IPS-NIHi7 (cell line): ENCODE results near the gene ATN1.

ENCODE experiments used
- DNase-seq: peaks from one replicate; pipeline ENCODE4 v3.0.0; 2012; ENCODE audit warnings: mixed read lengths; ENCODE audit errors: extremely low spot score

ATN1 gene

DNA sequence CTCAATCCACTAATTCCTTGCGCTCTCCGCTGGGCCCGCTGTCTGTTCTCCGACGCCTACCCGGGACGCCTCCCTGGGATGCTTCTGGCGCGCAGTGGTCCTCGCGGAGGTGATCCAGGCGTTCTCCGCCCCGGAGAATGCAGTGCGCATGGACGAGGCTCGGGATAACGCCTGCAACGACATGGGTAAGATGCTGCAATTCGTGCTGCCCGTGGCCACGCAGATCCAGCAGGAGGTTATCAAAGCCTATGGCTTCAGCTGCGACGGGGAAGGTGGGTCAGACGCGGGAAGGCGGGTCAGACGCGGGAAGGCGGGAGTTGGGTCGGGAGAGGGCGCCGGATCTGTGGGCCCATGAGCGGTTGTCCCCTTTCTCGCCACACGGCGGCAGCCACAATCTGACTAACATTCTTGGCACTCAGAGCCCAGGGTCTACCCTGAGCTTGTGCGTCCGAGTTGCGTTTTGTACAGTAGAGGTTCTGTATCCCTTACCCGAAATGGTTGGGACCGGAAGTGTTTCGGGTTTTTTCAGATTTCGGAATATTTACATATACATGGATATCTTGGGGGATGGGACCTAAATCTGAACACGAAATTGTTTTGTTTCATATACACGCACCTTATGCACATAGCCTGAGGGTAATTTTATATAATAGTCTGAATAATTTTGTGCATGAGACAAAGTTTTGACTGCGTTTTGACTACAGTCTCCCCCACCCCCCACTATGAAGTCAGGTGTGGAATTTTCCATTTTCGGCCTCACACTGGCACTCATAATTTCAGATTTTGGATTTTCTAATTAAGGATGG, 16.8 kb downstream of the ATN1 start:
- peak; percentile 80 for DNase-seq

DNA sequence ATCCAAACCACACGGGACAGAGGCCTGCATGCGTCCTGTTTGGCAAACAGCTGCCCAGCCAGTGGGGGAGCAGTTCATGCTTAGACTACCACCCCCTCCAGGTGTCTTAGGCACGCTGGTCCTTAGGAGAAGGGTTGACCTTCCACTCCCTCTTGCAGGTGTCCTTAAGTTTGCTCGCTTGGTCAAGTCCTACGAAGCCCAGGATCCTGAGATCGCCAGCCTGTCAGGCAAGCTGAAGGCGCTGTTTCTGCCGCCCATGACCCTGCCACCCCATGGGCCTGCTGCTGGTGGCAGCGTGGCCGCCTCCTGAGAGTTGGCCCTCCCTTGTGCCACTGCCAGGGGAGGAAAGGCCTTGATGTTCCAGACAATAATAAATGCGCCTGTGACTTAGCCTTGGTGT, 17.9 kb downstream of the ATN1 start:
- no peak for DNase-seq

DNA sequence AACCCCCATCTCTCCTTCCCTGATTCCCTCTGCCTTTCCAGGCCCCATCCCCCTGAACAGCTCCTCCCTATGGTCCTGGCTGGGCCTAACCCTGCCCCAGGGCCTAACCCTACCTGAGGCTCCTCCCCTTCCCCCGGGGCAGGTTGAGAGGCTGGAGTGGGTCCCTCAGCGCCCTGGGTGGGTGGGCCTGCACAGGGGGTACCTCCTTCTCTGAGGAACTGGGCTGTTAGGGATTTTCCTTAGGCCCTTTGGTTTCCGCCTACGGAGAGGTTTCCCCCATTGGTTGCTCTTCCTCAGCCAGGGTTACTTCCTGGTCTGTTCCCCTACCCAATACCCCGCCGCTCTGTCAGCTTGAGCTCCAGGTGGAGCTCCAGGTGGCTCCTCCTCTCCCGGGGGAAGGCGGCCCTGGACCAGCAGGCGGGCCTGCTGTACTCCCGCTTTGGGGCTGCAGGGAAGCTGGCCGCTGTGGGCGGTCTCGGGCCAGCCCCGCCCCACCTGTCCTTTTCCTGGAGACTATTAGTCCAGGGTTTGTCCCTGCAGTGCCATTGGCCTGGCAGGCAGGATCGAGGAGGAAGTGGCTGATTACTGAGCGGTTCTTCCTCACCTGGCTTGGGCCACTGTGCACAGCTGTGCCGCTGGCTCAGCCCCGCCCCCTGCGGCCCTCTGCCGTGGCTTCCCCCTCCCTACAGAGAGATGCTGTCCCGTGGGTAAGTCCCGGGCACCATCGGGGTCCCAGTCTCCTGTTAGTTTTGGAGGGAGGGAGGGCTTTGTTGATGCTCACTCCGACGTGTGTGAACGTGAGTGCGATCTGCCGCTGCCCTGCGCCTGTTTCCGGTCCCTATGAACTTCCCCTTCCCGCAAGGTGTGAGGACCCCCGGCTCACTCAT, 18.5 kb downstream of the ATN1 start:
- DNase-seq: peak; percentile 94

DNA sequence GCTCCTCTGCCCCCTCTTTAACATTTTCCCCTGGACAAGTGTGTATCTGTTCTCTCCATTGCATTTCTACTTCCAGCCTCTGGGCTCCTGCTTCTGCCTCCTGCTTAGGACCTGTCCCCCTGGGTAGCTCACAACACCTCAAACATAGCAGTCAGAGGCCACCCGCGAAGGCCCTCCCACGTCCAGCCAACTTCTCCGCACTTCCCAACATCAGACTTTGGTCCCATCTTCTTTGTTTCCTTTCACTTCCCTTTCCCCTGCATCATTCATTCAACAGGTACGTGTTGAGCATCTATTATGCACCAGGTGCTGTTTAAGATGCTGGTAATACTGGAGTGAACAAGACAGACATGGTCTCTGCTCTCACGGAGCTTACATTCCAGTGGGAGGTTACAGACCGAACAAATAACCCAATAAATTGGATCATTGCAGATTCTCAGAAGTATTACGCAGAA, 19.2 kb downstream of the ATN1 start:
- DNase-seq: no peak

DNA sequence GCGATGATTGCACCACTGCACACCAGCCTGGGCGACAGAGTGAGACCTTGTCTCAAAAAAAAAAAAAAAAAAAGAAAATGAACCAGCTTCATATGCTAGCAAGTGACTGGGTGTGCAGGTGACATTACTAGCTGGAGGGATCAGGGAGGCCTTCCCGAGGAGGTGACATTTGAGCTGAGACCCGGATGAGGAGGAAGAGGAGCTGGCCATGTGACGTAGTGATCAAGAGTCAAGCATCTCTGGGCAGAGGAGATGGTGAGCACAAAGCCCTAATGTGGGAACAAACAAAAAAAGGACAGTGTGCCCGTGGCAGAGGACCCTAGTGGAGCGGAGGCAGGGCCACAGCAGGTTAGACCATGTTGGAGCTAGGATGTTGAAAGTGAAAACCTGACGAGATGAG, 19.9 kb downstream of the ATN1 start:
- no peak for DNase-seq

DNA sequence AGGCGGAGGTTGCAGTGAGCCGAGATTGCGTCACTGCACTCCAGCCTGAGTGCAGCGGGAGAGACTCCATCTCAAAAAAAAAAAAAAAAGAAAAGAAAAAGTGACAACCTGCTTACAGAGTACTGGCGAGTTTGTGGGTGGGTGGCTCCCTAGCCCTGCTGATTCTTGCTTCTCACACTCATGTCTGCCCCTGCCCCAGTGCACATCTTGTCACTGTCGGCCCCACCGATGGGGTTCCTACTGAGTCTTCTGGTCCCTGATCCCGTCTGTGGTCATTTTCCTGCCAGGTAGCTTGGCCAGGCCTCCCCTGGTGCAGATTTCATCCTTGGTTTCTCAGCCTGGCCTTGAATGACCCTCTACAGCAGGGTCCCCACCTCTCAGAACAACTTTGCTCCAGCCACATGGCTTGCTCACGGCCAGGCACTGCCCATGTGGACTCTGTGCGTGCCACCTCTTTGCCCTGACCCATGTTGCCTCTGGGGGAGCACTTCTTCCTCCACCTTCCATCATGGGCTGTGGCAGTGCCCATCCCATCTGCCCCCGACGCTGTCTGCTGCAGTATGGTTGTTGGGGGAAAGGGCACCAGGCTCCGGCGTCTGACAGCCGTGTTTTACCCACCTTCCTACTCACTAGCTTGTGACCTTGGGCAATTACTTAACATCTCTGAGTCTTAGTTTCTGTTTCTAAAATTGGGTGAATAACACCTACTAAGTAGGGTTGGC, 21.3 kb downstream of the ATN1 start:
- DNase-seq: no peak

DNA sequence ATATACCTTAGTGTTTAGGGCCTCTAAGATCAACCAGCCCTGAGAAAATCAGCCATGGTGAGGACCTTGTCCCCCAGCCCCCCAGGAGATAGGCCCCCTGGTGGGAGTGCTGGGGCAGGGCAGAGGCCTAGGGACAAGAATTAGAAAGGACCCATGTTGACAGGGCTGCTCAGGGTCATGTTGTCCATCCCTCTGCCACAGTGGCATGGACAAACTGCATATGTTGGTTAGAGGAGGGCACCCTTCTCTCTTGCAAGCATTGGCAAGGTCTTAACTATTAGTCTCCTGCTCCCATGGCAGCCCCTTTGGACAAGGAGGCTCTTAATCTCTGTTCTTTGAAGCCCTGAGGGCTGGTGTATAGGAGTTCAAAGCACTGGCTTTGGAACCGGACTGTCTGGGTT, 22.6 kb downstream of the ATN1 start:
- DNase-seq: no peak

DNA sequence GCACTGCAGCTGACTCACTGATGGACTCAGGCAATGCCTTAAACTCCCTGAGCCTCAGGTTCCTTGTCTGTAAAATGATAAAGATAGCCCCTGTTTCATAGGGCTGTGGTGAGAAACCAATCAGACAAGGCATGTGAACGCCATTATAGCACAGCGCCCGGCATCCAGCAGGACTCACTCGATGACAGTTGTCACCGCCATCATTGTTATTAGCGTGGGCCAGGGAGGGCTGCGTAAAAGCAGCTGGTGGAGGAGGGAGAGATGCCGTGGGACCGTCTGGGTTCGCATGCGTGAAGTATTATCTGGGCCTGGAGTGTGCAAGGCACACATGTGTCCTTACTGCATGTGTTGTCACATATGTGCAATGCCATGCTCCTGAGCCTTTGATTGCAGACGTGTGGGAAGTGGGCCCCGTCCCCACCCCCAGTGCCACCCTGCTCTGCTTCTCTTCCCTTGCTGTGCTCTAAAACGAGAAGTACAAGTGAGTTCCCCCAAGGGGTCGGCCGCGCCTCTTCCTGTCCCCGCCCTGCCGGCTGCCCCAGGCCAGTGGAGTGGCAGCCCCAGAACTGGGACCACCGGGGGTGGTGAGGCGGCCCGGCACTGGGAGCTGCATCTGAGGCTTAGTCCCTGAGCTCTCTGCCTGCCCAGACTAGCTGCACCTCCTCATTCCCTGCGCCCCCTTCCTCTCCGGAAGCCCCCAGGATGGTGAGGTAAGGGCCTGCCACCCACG, 23.2 kb downstream of the ATN1 start, which contains the start of gene PTPN6:
PTPN6 (plus strand) TSS at position 546 of the 730 bp plus-strand sequence; CDS start at position 703, 157 bp downstream.
- DNase-seq: no peak

DNA sequence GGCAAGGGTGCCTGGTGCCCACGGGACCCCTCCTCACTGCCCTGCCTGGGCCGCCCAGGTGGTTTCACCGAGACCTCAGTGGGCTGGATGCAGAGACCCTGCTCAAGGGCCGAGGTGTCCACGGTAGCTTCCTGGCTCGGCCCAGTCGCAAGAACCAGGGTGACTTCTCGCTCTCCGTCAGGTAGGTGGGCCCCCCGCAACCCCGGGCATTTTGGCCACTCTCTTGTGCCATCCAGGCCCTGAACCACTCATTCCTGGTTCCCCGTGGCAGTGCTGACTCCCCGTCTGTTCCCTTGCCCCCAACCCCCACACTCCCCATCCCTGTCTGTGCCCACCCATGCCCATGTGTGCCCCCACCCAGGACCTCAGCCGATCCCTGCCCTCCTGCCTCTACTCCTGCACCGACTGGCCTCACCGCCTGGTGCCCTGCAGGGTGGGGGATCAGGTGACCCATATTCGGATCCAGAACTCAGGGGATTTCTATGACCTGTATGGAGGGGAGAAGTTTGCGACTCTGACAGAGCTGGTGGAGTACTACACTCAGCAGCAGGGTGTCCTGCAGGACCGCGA, 23.9 kb downstream of the ATN1 start:
- DNase-seq: no peak

DNA sequence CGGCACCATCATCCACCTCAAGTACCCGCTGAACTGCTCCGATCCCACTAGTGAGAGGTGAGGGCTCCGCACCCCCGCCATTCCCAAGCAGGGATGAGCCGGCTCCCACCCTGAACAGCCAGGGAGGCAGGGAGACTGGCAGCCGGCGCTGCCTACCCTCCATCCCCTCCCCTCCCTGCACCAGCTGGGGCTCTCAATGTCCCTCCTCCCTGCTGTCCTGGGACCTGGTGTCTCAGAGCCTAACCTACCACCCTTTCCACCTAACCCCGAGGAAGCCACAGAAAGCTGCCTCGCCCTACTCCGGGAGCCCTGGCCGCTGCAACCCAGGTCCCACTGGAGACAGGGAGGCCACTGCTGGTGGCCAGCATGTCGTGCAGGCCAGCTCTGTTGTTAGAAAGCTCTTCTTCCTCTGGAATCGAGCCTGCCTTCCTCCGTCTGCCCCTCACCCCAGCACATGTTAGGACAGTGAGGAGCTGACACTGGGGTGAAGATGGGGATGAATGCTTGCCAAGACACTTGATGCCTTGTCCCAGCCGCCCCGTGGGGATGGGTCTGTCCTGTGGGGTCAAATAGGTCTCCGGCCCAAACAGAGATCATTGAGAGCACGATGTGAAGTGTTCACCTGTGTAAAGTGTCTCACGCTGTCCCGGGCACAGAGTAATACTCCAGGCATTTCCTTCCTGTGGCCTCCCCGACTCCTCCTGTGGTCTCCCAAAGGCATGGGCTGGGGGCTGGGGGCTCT, 24.5 kb downstream of the ATN1 start:
- DNase-seq: no peak

DNA sequence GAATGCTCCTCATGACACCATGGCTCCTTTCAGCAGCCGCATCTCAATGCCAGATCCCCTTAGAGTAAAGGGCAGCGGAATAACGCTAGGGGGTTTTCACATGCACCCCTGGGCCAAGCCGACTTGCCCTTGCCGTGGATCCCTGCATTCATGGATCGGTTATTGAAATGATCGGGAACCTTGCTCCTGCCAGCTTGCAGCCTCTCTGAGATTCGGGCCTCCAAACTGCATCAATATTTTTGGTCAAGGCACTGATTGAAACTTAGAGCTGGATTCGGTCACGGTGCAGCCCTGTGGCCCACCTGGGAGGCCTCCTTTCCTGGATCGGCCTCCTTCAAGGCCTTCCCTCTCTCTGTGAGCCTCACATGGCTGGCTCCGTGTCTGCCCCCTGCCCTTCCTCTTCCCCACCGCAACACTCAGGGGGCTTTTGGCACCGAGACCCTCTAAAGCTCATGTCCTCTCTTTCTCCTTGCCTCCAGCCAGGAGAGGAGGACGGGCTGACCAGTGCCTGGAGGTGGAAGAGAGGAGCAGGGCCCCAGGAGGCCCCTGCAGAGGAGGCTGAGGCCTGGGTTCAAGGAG, 25.2 kb downstream of the ATN1 start:
- no peak for DNase-seq

DNA sequence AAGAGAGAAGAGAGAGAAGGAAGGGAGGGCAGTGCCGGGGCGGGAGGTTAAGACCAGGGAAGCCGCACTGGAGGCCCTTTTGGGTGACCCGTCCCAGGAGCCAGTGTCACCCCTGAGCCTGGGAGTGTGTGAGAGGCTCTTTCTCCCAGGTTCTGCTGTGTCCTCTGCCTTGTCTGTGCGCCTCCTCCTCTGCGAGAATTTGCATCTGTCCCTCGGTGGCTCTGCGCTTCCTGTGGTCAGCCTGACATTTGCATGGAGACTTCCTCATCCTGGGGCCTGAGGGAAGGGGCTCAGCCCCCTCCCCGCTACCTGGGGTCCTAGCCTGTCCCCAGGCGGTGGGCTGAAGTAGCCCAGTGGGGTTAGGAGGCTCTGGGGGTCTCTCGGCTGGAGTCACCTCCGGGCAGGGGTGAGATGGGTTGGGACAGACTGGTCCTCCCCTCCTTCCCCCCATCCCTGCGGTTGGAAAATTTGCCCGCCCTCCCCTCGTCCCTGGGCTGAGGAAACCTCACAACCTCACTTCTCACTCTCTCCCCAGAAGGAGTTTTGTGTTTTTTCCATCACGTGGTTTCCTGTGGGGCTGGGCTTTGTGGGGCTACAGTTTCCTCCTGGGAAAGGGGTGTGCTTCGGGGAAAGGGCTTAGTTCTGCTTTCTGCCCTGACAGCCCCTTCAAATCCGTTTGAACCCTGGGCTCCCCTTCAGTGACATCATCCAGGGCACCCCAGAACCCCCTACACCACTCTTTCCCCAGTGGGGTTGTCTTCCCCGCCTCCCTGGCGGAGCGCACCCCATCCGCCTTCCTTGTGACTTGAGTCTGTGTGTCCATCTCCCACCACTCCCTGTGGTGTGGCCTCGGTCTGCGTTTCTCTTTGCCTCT, 25.9 kb downstream of the ATN1 start:
- DNase-seq: no peak

DNA sequence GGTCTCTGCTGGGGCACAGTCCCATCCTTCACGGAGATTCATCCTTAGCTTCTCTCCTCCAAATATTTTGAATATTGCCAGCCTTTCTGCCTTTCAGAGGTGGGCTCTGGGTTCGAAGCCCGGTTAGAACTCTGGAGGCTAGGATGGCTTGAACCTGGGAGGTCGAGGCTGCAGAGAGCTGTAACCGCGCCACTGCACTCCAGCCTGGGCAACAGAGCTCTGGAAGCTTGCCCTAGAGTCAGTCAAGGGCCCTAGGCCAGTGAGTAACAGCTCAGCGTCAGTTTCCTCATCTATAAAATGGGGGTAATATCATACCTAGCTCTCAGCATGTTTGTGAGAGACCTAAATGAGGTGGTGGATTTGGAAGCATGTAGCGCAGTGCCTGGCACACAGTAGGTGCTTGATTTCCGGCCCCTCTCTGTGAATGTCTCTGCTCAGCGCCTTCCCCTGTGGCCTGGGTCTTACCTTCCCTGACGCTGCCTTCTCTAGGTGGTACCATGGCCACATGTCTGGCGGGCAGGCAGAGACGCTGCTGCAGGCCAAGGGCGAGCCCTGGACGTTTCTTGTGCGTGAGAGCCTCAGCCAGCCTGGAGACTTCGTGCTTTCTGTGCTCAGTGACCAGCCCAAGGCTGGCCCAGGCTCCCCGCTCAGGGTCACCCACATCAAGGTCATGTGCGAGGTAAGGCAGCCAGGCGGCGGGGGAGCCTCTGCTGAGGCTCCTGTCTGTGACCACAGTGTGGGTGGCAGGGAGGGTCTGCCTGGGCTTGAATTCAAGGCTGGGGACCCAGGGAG, 26.8 kb downstream of the ATN1 start:
- no peak for DNase-seq

DNA sequence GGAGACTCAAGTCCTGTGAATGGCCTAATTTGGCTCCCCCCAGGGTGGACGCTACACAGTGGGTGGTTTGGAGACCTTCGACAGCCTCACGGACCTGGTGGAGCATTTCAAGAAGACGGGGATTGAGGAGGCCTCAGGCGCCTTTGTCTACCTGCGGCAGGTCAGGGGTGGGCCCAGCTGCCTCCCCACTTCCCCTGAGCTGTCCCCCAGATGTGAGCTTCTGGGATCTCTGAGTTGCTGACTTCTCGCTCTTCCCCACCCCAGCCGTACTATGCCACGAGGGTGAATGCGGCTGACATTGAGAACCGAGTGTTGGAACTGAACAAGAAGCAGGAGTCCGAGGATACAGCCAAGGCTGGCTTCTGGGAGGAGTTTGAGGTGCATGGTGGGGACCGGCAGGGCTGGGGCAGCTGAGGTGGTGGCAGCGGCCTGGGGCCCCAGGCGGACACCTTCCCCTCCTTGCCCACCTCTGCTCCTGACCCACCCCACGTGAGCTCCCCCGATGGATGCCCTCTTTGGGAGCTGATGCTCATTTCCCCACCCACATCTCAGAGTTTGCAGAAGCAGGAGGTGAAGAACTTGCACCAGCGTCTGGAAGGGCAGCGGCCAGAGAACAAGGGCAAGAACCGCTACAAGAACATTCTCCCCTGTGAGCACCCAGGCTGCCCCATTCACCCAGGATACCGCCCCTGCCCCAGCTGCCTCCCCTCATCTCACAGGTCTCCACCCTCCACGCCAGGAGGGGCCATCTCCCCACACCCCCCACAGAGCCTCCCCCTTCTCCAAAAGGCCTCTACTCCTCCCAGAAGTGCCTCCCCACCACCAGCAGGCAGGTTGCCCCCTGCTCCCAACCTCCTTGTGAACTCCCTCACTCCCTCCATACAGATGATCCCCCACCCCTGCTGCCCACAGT, 27.6 kb downstream of the ATN1 start:
- no peak for DNase-seq

DNA sequence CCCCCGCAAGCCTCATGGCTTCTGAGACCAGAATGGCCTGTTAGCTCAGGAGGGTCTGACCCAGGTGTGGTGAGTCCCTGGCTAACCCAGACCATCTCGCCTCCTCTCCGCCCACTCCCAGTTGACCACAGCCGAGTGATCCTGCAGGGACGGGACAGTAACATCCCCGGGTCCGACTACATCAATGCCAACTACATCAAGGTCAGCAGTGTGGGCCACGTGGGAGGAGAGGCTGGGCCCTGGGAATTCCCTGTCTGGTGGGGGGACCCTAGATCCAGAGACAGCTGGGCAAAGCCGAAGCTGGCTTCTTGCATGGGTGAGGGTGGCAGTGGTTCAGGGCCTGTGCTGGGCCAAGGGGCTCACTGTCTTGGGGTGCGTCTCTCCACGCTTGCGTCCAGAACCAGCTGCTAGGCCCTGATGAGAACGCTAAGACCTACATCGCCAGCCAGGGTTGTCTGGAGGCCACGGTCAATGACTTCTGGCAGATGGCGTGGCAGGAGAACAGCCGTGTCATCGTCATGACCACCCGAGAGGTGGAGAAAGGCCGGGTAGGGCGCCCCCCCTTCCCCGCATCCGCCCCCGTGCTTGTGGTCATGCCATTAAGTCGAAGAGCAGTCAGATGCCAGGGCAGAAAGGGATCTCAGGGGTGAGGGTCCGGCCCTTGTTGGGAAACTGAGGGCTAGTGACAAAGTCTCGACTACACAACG, 28.4 kb downstream of the ATN1 start:
- no peak for DNase-seq

DNA sequence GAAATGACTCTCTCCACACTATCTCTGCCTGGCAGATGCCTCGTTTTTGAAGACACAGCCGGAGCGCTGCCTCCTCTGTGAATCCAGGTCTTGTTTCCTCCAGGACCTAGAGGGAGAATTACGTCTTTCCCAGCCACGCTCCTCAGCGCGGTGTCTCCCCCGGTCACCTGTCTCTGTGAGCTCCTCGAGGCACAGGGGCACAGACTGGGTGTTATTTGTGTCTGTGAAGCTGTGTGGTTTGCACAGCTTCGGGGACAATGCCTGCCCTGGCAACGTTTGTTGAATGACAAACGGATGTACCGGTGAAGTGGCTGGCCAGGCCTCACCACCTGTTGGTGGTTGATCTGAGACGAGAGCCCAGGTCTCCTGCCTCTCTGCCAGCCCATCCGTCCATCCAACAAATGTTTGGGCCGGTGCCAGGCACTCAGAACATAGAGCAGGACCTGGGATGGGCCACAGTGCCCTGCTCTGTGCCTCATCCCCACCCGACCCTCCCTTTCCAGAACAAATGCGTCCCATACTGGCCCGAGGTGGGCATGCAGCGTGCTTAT, 29.5 kb downstream of the ATN1 start:
- DNase-seq: no peak
